Testis (tissue), 3 donors: ENCODE measurements around the gene NARS2. TPM values are rescaled to one million over a fixed set of nuclear protein-coding genes. Genes with fewer than 3 reads are reported as not detected.
"Not testable (repeated sequence)": the region's sequence is repeated elsewhere in the genome, so short reads cannot be mapped to it uniquely, and the experiment has no call there.

Experiments
- DNase-seq: peaks from one replicate; pipeline ENCODE4 v3.0.0-alpha.2; 2019
- H3K27ac ChIP-seq, 2 donors: fragments of 200-600 bp; sonication (generic); one replicate each; pipeline ENCODE4 v1.5.1; 2019
- H3K27me3 ChIP-seq: fragments of 200-600 bp; sonication (generic); one replicate; pipeline ENCODE4 v1.5.1; 2019
- H3K36me3 ChIP-seq: fragments of 200-600 bp; sonication (generic); one replicate; pipeline ENCODE4 v1.5.1; 2017; ENCODE audit warnings: low read depth; ENCODE audit errors: missing control alignments
- H3K4me1 ChIP-seq: fragments of 200-600 bp; sonication (generic); one replicate; pipeline ENCODE4 v1.5.1; 2019
- H3K4me3 ChIP-seq, 2 donors: fragments of 200-600 bp; sonication (generic); one replicate each; pipeline ENCODE4 v1.5.1; 2017 to 2019
- H3K9me3 ChIP-seq: fragments of 200-600 bp; sonication (generic); one replicate; pipeline ENCODE4 v1.5.1; 2017
- CTCF ChIP-seq, 3 experiments: fragments of 450-650 bp in 2 of 3; fragments of 200-600 bp in 1 of 3; sonication (generic) in 1 of 3; IDR thresholded peaks; one replicate each; pipeline ENCODE4 v1.5.1; 2016 to 2019; ENCODE audit warnings: antibody characterized with exemption in 3 of 3, mild to moderate bottlenecking in 2 of 3, moderate library complexity in 1 of 3
- POLR2A ChIP-seq: fragments of 450-650 bp; IDR thresholded peaks from one replicate; pipeline ENCODE4 v1.6.1; 2017; ENCODE audit warnings: antibody characterized with exemption, mild to moderate bottlenecking, moderate library complexity
- WGBS, 2 donors: methylation state at CpG; one replicate each; pipeline ENCODE4 v1.1.5; 2018; 5-methylcytosine and 5-hydroxymethylcytosine counted together
- intact Hi-C: fragments of 100-400 bp; cut with DNase I; formaldehyde crosslinking; loops from one replicate; pipeline ENCODE4 v1.15.1; 2023; ENCODE audit warnings: low total_unique reads
- polyA plus RNA-seq: library from polyadenylated mRNA; stranded (reverse); fragments of 350-450 nt; fragmentation: Illumina TruSeq; extraction: RNeasy Lipid Tissue Mini Kit (QIAGEN cat#74804); gene quantifications from one replicate; pipeline ENCODE4 v1.2.3, GENCODE V29; 2014; ENCODE audit warnings: low read depth, low replicate concordance; ENCODE audit not compliant: insufficient read depth
- total RNA-seq, 2 donors: library from RNA; depleted of rRNA; stranded (reverse); fragments of >200 nt; gene quantifications; one replicate each; pipeline ENCODE4 v1.2.3, GENCODE V29; 2016

NARS2 gene
- total and polyA plus RNA-seq, 3 donors from 2014 or later: 9.8 to 22.6 (median 21.3) TPM

- no peak for DNase-seq
- no peaks in the 10 kb centered on the region for H3K4me1 ChIP-seq
- no peak for TF ChIP-seq POLR2A
- no peak for TF ChIP-seq CTCF (IDR thresholded peaks at IDR 0.05)
- H3K27ac ChIP-seq: no peak overlapping the region
- no peaks in the 10 kb centered on the region for H3K9me3 ChIP-seq
- no peak overlapping the region for H3K4me3 ChIP-seq
- WGBS, 2 donors: 75 to 82% methylated on average over 1 of the region's 1 CpG
- H3K27me3 ChIP-seq: no peaks in the 10 kb centered on the region
- intact Hi-C loops: no loop called here
- no peaks in the 10 kb centered on the region for H3K36me3 ChIP-seq
These were observed 29.1 kb upstream of the NARS2 start for GRCh38 chr11:78603792-78604191.

GRCh38 chr11:78602771-78603170 lies 28.1 kb upstream of the NARS2 start:
- H3K4me3 ChIP-seq, H3K27me3 ChIP-seq, H3K27ac ChIP-seq, H3K36me3 ChIP-seq, DNase-seq, H3K4me1 ChIP-seq, H3K9me3 ChIP-seq, intact Hi-C loops: not testable (repeated sequence)
- 96 to 100% methylated on average over 2 to 5 of the region's 5 CpGs for WGBS, 2 donors

GRCh38 chr11:78601066-78601465 lies 26.4 kb upstream of the NARS2 start:
- H3K9me3 ChIP-seq, H3K4me3 ChIP-seq, H3K4me1 ChIP-seq, H3K27me3 ChIP-seq, DNase-seq, intact Hi-C loops, H3K27ac ChIP-seq, H3K36me3 ChIP-seq: not testable (repeated sequence)
- 97 to 99% methylated on average over 5 of the region's 5 CpGs for WGBS, 2 donors

GRCh38 chr11:78597579-78597978 lies 22.9 kb upstream of the NARS2 start:
- H3K27me3 ChIP-seq, intact Hi-C loops: not testable (repeated sequence)
- 92 to 96% methylated on average over 2 of the region's 2 CpGs for WGBS, 2 donors

GRCh38 chr11:78595436-78596130 lies 20.9 kb upstream of the NARS2 start:
- no peak for DNase-seq
- Histone ChIP-seq H3K4me3 (no peak overlapping the region), H3K36me3 (no peaks in the 10 kb centered on the region), H3K27ac (no peak overlapping the region), H3K9me3 (no peaks in the 10 kb centered on the region), H3K27me3 (no peaks in the 10 kb centered on the region), H3K4me1 (no peaks in the 10 kb centered on the region)
- TF ChIP-seq CTCF (IDR thresholded peaks at IDR 0.05) (no peak), POLR2A (no peak)
- intact Hi-C loops: no loop called here
- 55 to 75% methylated on average over 16 of the region's 16 CpGs for WGBS, 2 donors

More at GRCh38 chr11:78597579-78597978, 22.9 kb upstream of the NARS2 start:
- H3K27ac ChIP-seq, H3K36me3 ChIP-seq, H3K4me1 ChIP-seq, H3K9me3 ChIP-seq, H3K4me3 ChIP-seq, DNase-seq: not testable (repeated sequence)

GRCh38 chr11:78594814-78595213 lies 20.1 kb upstream of the NARS2 start:
- Histone ChIP-seq H3K36me3 (no peaks in the 10 kb centered on the region), H3K4me3 (no peak overlapping the region), H3K27me3 (no peaks in the 10 kb centered on the region), H3K4me1 (no peaks in the 10 kb centered on the region), H3K27ac (no peak overlapping the region), H3K9me3 (no peaks in the 10 kb centered on the region)
- no peak for DNase-seq
- TF ChIP-seq POLR2A (no peak), CTCF (IDR thresholded peaks at IDR 0.05) (no peak)
- WGBS, 2 donors: 83 to 97% methylated on average over 3 of the region's 3 CpGs
- intact Hi-C loops: no loop called here
